ENCODE data around the gene USP5. TPM values are rescaled to one million over a fixed set of nuclear protein-coding genes. Genes with fewer than 3 reads are reported as not detected.
A peak's percentile ranks its signal among the peaks of the same experiment; 100 is the strongest.
"Not testable (repeated sequence)": the region's sequence is repeated elsewhere in the genome, so short reads cannot be mapped to it uniquely, and the experiment has no call there.

Gene USP5
- total RNA-seq, 1 donor from 2014 or later: 60.9 TPM

GRCh38 chr12:6868211-6869048 lies 16.5 kb downstream of the USP5 start:
- Mint-ChIP-seq H3K27ac (peak overlapping the region; percentile 86), H3K9me3 (no peaks in the 10 kb centered on the region), H3K36me3 (peaks cover 41% of the 10 kb centered on the region), H3K4me3 (peak overlapping the region; percentile 94), H3K4me1 (peaks cover 49% of the 10 kb centered on the region), H3K27me3 (ENCODE audit: insufficient read depth, low read depth) (peaks cover 20% of the 10 kb centered on the region)
- no peaks in the 10 kb centered on the region for H3K9me3 ChIP-seq (ENCODE audit: low read depth)
- peaks cover 51% of the 10 kb centered on the region for H4K20me1 ChIP-seq (ENCODE audit: low read depth)
- H3K27ac ChIP-seq: peak overlapping the region; percentile 26
- peaks cover 45% of the 10 kb centered on the region for H3K79me2 ChIP-seq (ENCODE audit: low read depth)
- peaks cover 23% of the 10 kb centered on the region for H3K4me1 ChIP-seq
- H3K9ac ChIP-seq: peak overlapping the region; percentile 73
- H3K36me3 ChIP-seq: no peaks in the 10 kb centered on the region
- peak overlapping the region; percentile 100 for H3K4me2 ChIP-seq
- no peak for TF ChIP-seq EZH2phosphoT487 (IDR thresholded peaks at IDR 0.05)
- peak; percentile 35 for TF ChIP-seq CTCF (IDR thresholded peaks at IDR 0.05)
- no peak for TF ChIP-seq EZH2 (IDR thresholded peaks at IDR 0.05)
- peak; percentile 45 for DNase-seq (ENCODE audit: low spot score)
- H3K4me3 ChIP-seq: peak overlapping the region; percentile 96
- H2AFZ ChIP-seq (replicated peaks): no peak overlapping the region
- H3F3A ChIP-seq (ENCODE audit: low read depth): peaks cover 73% of the 10 kb centered on the region
- no peaks in the 10 kb centered on the region for H3K27me3 ChIP-seq

GRCh38 chr12:6869049-6870021 lies 17.4 kb downstream of the USP5 start:
- Mint-ChIP-seq H3K4me1 (peaks cover 51% of the 10 kb centered on the region), H3K9me3 (no peaks in the 10 kb centered on the region), H3K36me3 (peaks cover 39% of the 10 kb centered on the region), H3K27me3 (ENCODE audit: insufficient read depth, low read depth) (peaks cover 20% of the 10 kb centered on the region), H3K27ac (peak overlapping the region; percentile 86), H3K4me3 (peak overlapping the region; percentile 94)
- no peak overlapping the region for H3K27ac ChIP-seq
- peak overlapping the region; percentile 100 for H3K4me2 ChIP-seq
- H2AFZ ChIP-seq (replicated peaks): no peak overlapping the region
- peaks cover 82% of the 10 kb centered on the region for H3F3A ChIP-seq (ENCODE audit: low read depth)
- H3K79me2 ChIP-seq (ENCODE audit: low read depth): peaks cover 47% of the 10 kb centered on the region
- H3K4me3 ChIP-seq: peak overlapping the region; percentile 96
- H3K9ac ChIP-seq: no peak overlapping the region
- peaks cover 51% of the 10 kb centered on the region for H4K20me1 ChIP-seq (ENCODE audit: low read depth)
- no peaks in the 10 kb centered on the region for H3K9me3 ChIP-seq (ENCODE audit: low read depth)
- H3K4me1 ChIP-seq: peaks cover 23% of the 10 kb centered on the region
- DNase-seq (ENCODE audit: low spot score): peak; percentile 90
- TF ChIP-seq CTCF (IDR thresholded peaks at IDR 0.05) (peak; percentile 93), EZH2phosphoT487 (IDR thresholded peaks at IDR 0.05) (no peak), EZH2 (IDR thresholded peaks at IDR 0.05) (no peak)
- no peaks in the 10 kb centered on the region for H3K36me3 ChIP-seq
- H3K27me3 ChIP-seq: no peaks in the 10 kb centered on the region

GRCh38 chr12:6870304-6870703 lies 18.4 kb downstream of the USP5 start:
- H3F3A ChIP-seq (ENCODE audit: low read depth): peaks cover 80% of the 10 kb centered on the region

More at GRCh38 chr12:6870304-6870703, 18.4 kb downstream of the USP5 start:
- peaks cover 17% of the 10 kb centered on the region for H3K27me3 Mint-ChIP-seq (ENCODE audit: insufficient read depth, low read depth)
- H2AFZ ChIP-seq (replicated peaks); H3K4me3 ChIP-seq; H3K27ac Mint-ChIP-seq; H3K27me3 ChIP-seq; DNase-seq (ENCODE audit: low spot score); H3K36me3 ChIP-seq; H3K9ac ChIP-seq; H3K4me2 ChIP-seq; H3K27ac ChIP-seq; H3K9me3 Mint-ChIP-seq; H3K9me3 ChIP-seq (ENCODE audit: low read depth): not testable (repeated sequence)
- H3K79me2 ChIP-seq (ENCODE audit: low read depth): peaks cover 52% of the 10 kb centered on the region
- H3K4me1 Mint-ChIP-seq: peaks cover 53% of the 10 kb centered on the region
- H3K36me3 Mint-ChIP-seq: peaks cover 32% of the 10 kb centered on the region
- peaks cover 23% of the 10 kb centered on the region for H3K4me1 ChIP-seq
- peak overlapping the region; percentile 69 for H3K4me3 Mint-ChIP-seq
- H4K20me1 ChIP-seq (ENCODE audit: low read depth): peaks cover 51% of the 10 kb centered on the region

Data from neural progenitor cell (in vitro differentiated cells).